Measurements from ENCODE around the gene CYP26A1.

GRCh38 chr10:93067443-93068365 is 6.0 kb upstream of the CYP26A1 start:
- no peak for TF ChIP-seq POLR2A (IDR thresholded peaks at IDR 0.05)
- TF ChIP-seq CTCF (IDR thresholded peaks at IDR 0.05) = no peak
- TF ChIP-seq EP300 (IDR thresholded peaks at IDR 0.05) = no peak

Measured in tibial nerve (tissue), 4 donors.